Lower leg skin (tissue), 3 donors: ENCODE measurements around the gene C17orf113.

Experiments used
- POLR2A ChIP-seq, 2 donors: fragments of 450-650 bp; IDR thresholded peaks; one replicate each; pipeline ENCODE4 v1.6.1; 2016 to 2017; ENCODE audit warnings: antibody characterized with exemption in 2 of 2, mild to moderate bottlenecking in 1 of 2, moderate library complexity in 1 of 2
- TF ChIP-seq, protein P1 (sequence below), 3 donors: fragments of 450-650 bp; IDR thresholded peaks; one replicate each; pipeline ENCODE4 v1.5.1; 2016; ENCODE audit warnings: antibody characterized with exemption in 3 of 3, mild to moderate bottlenecking in 3 of 3, moderate library complexity in 2 of 3

DNA sequence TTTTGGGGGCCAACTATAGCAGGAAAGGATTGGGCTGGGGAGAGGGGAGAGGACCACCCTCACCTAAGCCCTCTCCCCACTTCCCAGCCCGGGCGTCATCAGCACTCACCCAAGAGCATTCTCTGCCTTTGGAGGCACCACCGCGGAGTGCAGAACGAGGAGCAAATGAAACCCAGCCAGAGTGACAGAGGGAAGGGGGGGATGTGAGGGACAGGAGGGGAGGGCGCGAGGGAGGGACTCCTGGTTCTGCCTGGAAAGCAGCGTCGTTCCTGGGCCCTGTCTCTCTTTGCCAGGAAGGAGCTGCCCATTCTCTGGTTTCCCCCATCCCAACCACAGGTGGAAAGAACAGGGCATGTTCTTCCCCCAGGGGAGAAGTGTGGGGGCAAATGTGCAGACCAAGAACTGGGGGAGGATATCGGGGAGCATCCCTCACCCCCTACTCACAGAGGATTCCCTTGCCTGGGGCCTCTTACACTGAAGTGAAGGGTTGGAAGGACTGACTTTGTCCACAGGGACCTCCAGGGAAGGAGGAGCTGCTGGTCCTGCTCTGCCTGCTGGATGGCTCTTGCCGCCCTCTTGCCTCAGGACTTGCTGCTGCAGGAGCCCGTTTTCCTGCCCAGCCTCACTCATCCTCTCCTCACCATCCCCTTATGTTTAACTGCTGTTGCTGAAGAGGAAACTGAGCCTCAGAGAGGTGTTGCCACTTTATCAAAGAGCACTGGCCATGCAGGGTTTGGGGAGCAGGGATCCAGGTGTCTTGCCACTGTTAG is 3.5 kb upstream of the C17orf113 start:
- TF ChIP-seq, protein P1, sequence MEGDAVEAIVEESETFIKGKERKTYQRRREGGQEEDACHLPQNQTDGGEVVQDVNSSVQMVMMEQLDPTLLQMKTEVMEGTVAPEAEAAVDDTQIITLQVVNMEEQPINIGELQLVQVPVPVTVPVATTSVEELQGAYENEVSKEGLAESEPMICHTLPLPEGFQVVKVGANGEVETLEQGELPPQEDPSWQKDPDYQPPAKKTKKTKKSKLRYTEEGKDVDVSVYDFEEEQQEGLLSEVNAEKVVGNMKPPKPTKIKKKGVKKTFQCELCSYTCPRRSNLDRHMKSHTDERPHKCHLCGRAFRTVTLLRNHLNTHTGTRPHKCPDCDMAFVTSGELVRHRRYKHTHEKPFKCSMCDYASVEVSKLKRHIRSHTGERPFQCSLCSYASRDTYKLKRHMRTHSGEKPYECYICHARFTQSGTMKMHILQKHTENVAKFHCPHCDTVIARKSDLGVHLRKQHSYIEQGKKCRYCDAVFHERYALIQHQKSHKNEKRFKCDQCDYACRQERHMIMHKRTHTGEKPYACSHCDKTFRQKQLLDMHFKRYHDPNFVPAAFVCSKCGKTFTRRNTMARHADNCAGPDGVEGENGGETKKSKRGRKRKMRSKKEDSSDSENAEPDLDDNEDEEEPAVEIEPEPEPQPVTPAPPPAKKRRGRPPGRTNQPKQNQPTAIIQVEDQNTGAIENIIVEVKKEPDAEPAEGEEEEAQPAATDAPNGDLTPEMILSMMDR (IDR thresholded peaks at IDR 0.05), result no peak
- TF ChIP-seq POLR2A (IDR thresholded peaks at IDR 0.05), result no peak
